ENCODE measurements around the gene ATP8B1. TPM values are rescaled to one million over a fixed set of nuclear protein-coding genes. Genes with fewer than 3 reads are reported as not detected.

Gene ATP8B1
- total RNA-seq, 8 experiments from 2014 or later: under 0.01 to 16.7 (median 0.81) TPM

DNA sequence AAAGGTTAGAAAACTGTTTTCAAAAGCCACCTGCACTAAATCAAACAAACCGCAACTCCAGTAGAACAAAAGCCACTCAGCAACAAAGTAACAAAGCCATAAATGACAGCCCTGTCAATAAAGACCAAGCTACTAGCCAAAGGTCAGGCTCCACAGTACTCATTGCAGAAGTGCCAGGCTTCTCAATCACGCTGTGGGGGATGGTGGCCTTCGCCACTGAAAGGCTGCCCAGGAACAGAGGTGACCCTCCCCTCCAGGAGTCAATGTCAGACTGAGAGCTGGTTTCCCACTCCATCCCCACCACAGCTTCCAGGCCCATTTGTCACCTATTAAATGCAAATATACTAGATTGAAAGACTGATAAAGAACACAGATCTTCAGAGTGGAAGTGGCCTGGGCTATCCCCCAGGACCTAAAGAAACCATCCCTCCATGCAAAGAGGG lies 5.9 kb downstream of the ATP8B1 start:
- Histone ChIP-seq H3K4me3 (no peak overlapping the region), H3K4me1 (replicated peaks in 1 of 2) (peaks cover 15 to 21% of the 10 kb centered on the region in 2 donors), H3K27ac (no peak overlapping the region)
- ATAC-seq (replicated peaks in 6 of 8): peak in 2 of 8 experiments; percentile 52 to 60
- in situ Hi-C loops (cut with MboI; ENCODE audit: low pct_unique_long_range_greater_than_20kb in 2 of 9, low sequenced_read_pairs in 9 of 9, unreplicated experiment in 9 of 9): no loop called here
- 20 to 100% (median 40%) methylated on average over 1 to 3 of the region's 3 CpGs; no CpG with 5 or more reads in 5 of the 10 experiments for WGBS, 10 experiments

DNA sequence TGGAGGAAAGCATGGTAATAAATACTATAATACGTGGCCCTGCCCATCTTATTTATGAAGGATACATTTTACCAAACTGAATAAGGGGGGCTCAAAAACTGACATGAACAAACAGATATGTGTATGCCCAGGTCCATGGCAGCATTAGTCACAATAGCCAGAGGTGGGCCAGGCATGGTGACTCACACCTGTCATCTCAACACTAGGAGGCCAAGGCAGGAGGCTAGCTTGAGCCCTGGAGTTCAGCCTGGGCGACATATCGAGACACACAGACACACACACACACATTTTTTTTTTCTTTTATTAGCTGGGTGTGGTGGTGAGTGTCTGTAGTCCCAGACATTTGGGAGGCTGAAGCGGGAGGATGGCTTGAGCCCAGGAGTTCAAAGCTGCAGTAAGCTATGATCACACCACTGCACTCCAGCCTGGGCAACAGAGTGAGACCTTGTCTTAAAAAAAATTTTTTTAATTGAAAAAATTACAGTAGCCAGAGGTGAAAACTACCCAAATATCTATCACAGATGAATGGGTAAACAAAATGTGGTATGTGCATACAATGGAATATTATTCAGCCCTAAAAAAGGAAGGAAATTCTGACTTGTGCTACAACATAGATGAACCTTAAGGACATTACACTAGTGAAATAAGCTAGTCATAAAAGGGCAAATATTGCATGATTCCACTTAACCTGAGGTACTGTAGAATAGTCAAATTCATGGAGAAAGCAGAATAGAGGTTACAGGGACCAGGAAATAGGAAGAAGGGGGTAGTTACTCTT lies 8.0 kb downstream of the ATP8B1 start:
- WGBS, 10 experiments: 57 to 100% (median 92%) methylated on average over 1 to 3 of the region's 4 CpGs; no CpG with 5 or more reads in 3 of the 10 experiments
- in situ Hi-C loops (cut with MboI; ENCODE audit: low pct_unique_long_range_greater_than_20kb in 2 of 9, low sequenced_read_pairs in 9 of 9, unreplicated experiment in 9 of 9): no loop called here
- Histone ChIP-seq H3K4me1 (replicated peaks in 1 of 2) (peaks cover 5 to 14% of the 10 kb centered on the region in 2 donors), H3K27ac (no peak overlapping the region), H3K4me3 (no peak overlapping the region)
- ATAC-seq (replicated peaks in 6 of 8): no peak

DNA sequence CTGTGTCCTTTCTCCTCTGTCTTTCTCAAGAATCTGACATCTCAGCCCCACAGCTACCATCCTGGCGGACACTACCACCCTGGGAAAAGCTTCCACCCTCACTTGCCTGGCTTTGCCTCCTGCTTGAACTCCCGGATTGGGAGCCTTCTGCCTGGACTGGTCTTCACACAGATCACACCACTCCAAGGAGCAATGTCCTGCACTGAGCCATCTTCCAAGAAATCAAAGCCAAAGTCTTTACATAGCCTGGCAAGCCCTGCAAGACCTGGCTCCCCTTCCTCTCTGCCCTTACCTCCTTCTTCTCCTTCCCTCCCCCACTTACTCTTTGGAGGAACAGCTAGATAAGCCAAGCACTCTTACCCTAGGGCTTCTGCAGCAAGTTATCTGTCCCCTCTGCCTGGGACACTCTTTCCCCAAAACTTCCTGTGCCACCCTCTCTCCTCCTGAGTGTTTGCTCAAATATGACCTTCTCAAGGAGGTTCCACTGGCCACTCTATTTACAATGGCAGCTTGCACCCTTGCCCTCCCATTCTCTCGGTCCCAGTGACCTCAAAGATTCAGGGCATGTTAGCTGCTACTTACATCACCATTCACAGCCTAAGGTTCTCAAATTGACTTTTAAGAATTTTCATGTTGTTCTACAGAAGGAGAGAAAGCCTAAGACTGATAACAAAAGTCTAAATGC lies 9.7 kb downstream of the ATP8B1 start:
- no peak for ATAC-seq (replicated peaks in 6 of 8)
- peaks cover 5 to 14% of the 10 kb centered on the region in 2 donors for H3K4me1 ChIP-seq (replicated peaks in 1 of 2)
- in situ Hi-C loops (cut with MboI; ENCODE audit: low pct_unique_long_range_greater_than_20kb in 2 of 9, low sequenced_read_pairs in 9 of 9, unreplicated experiment in 9 of 9): no loop called here
- 60 to 100% (median 77%) methylated on average over 1 to 3 of the region's 3 CpGs; no CpG with 5 or more reads in 3 of the 10 experiments for WGBS, 10 experiments
- no peak overlapping the region for H3K4me3 ChIP-seq
- no peak overlapping the region for H3K27ac ChIP-seq

DNA sequence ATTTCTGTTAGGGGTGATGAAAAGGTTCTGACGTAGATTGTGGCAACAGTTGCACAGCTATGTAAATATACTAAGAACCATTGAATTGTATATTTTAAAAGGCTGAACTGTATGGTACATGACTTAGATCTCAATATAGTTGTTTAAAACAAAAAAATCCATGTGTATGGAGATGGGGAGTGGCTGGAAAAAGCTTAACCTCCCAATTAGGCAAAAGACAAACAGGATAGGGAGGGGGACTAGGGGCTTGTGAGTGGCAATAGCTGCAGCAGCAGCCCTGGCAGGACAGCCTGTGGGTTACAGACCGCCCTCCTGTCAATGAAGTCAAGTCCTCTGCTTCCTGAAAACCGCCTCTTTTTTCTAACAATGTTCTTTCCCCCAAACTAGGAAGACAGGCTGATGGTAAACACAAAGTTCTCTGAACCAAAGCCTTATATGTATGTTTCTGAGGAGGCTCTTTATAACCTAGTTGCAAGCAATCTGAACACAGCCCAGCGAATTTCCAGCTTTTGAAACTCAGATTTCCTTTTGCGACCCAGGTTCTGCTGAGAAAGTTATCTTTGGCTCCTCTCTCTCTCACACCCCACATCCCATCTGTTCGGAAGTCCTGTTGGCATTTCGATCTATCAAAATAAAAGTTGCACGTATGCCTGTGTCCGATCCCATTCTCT lies 10.3 kb downstream of the ATP8B1 start:
- in situ Hi-C loops (cut with MboI; ENCODE audit: low pct_unique_long_range_greater_than_20kb in 2 of 9, low sequenced_read_pairs in 9 of 9, unreplicated experiment in 9 of 9): no loop called here
- no peak overlapping the region for H3K4me3 ChIP-seq
- ATAC-seq (replicated peaks in 6 of 8): peak in 1 of 8 experiments; percentile 83
- H3K27ac ChIP-seq: no peak overlapping the region
- WGBS, 10 experiments: 20 to 100% (median 76%) methylated on average over 1 to 8 of the region's 9 CpGs; no CpG with 5 or more reads in 1 of the 10 experiments
- H3K4me1 ChIP-seq (replicated peaks in 1 of 2): peaks cover 5 to 13% of the 10 kb centered on the region in 2 donors

DNA sequence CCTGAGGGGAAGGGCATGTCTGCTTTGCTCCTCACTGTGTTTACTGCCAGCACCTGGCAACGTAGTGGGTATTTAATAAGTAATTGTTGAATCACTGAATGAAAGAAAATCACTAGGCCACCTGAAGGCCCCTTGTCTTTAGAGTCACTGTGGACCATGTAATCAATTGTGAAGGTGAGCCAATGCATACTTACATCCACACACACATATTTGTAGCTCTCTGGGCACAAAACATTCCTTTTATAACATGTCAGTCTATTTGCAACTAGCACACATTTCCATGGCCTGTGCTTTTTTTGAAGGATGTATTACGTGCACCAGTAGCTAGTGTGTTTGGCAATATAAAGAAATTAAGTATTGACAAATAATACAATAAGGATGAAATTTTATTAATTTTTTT lies 11.2 kb downstream of the ATP8B1 start:
- Histone ChIP-seq H3K4me1 (replicated peaks in 1 of 2) (peaks cover under 1 to 4% of the 10 kb centered on the region in 2 donors), H3K27ac (no peak overlapping the region), H3K4me3 (no peak overlapping the region)
- WGBS, 10 experiments: 33 to 100% (median 78%) methylated on average over 1 to 2 of the region's 2 CpGs; no CpG with 5 or more reads in 3 of the 10 experiments
- no peak for ATAC-seq (replicated peaks in 6 of 8)
- in situ Hi-C loops (cut with MboI; ENCODE audit: low pct_unique_long_range_greater_than_20kb in 2 of 9, low sequenced_read_pairs in 9 of 9, unreplicated experiment in 9 of 9): no loop called here

DNA sequence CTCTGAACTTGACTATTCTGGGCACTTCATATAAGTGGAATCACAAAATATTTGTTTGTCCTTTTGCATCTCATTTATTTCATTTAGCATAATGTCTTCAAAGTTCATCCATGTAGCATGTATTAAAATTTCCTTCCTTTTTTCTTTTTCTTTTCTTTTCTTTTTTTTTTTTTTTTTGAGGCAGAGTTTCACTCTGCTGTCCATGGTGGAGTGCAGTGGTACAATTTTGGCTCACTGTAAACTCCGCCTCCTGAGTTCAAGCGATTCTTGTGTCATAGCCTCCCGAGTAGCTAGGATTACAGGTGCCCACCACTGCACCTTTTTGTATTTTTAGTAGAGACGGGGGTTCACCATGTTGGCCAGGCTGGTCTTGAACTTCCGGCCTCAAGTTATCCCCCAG lies 11.9 kb downstream of the ATP8B1 start:
- WGBS, 10 experiments: 54 to 100% (median 88%) methylated on average over 1 to 5 of the region's 5 CpGs; no CpG with 5 or more reads in 2 of the 10 experiments
- H3K27ac ChIP-seq: no peak overlapping the region
- no peaks in the 10 kb centered on the region for H3K4me1 ChIP-seq (replicated peaks in 1 of 2)
- ATAC-seq (replicated peaks in 6 of 8): no peak
- in situ Hi-C loops (cut with MboI; ENCODE audit: low pct_unique_long_range_greater_than_20kb in 2 of 9, low sequenced_read_pairs in 9 of 9, unreplicated experiment in 9 of 9): no loop called here
- no peak overlapping the region for H3K4me3 ChIP-seq

DNA sequence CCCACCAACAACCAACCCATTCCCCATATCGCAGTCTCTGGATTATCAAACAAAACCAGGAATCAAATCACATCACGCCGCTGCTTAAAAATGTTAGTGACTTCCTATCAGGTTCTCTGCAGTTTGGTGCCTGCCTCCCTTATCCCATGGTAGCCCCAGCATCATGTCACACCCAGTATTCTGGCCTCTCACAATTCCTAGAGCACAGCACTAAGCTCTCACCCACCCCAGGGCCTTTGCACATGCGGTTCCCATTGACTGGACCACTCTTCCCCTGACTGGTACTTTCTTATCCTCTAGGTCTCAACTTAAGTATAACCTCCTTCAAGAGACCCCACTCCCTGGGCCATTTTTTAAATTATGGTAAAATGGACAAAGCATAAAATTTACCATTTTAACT lies 12.8 kb downstream of the ATP8B1 start:
- 80 to 100% (median 100%) methylated on average over 1 to 3 of the region's 4 CpGs; no CpG with 5 or more reads in 5 of the 10 experiments for WGBS, 10 experiments
- Histone ChIP-seq H3K4me3 (no peak overlapping the region), H3K27ac (no peak overlapping the region), H3K4me1 (replicated peaks in 1 of 2) (no peaks in the 10 kb centered on the region)
- no peak for ATAC-seq (replicated peaks in 6 of 8)
- in situ Hi-C loops (cut with MboI; ENCODE audit: low pct_unique_long_range_greater_than_20kb in 2 of 9, low sequenced_read_pairs in 9 of 9, unreplicated experiment in 9 of 9): no loop called here

DNA sequence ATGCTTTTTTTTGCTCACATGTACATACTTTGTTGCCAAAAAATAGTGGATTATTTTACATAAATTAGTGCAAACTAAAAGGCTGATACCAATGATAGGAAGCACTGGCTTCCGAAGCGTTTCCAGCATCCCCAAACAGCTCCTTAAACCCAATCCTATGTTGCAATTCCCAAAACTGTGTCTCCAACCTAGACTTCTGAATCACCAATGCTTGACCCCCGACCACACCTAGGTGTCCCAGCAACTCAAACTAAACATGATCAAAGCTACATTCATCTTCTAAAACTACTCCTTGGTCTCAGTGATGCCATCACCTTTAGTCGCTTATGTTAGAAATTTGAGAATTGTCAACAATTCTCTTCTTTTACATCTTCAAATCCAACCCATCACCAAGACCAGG lies 13.4 kb downstream of the ATP8B1 start:
- WGBS, 10 experiments: 87 to 100% (median 95%) methylated on average over 2 to 4 of the region's 4 CpGs; no CpG with 5 or more reads in 1 of the 10 experiments
- Histone ChIP-seq H3K4me3 (no peak overlapping the region), H3K27ac (no peak overlapping the region)

DNA sequence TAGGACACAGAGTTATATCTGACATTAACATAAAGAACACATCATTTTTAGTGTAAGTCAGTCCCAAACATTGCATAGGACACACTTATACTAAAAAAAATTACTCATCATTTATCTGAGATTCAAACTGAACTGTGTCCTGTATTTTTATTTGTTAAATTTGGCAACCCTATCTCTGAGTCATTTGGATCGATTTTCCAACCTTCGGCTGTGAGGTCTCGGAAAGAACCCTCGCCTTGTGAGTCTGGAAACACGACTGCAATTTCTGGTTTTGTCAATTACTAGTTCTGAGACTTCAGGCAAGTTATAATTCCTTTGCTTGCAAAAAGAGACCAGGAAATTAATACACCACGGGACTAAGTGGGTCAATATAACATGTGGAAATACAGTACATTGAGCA lies 14.0 kb downstream of the ATP8B1 start:
- peak in 3 of 8 experiments; percentile 14 to 61 (median 52) for ATAC-seq (replicated peaks in 6 of 8)
- Histone ChIP-seq H3K4me3 (no peak overlapping the region), H3K27ac (no peak overlapping the region)

More for the DNA sequence above, 13.4 kb downstream of the ATP8B1 start:
- H3K4me1 ChIP-seq (replicated peaks in 1 of 2): no peaks in the 10 kb centered on the region
- in situ Hi-C loops (cut with MboI; ENCODE audit: low pct_unique_long_range_greater_than_20kb in 2 of 9, low sequenced_read_pairs in 9 of 9, unreplicated experiment in 9 of 9): no loop called here
- peak in 1 of 8 experiments; percentile 11 for ATAC-seq (replicated peaks in 6 of 8)

DNA sequence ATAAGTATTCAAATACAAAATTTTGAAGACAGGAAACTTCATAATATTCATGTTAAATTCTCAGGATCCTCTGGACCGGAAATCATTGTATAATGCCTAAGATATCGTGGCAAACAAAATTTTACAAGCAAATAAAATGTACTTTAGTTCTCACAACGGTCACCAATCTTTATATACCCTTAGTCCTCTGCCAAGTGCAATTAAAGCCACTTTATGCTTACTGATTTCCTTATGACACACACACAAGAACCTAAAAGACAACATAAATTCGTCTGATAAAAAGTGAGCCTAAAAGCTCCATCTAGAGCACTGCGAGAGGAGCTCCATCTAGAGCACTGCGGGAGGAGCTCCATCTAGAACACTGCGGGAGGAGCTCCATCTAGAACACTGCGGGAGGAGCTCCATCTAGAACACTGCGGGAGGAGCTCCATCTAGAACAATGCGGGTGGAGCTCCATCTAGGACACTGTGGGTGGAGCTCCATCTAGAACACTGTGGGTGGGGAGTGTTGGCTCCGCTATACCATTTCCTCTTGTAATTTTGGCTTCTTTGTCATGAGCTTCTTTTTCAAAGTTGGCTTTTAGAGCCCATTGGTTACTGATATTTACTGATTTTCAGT lies 15.9 kb downstream of the ATP8B1 start:
- ATAC-seq (replicated peaks in 6 of 8): no peak
- Histone ChIP-seq H3K27ac (no peak overlapping the region), H3K4me1 (replicated peaks in 1 of 2) (no peaks in the 10 kb centered on the region), H3K4me3 (no peak overlapping the region)
- 63 to 100% (median 93%) methylated on average over 2 to 10 of the region's 11 CpGs; no CpG with 5 or more reads in 1 of the 10 experiments for WGBS, 10 experiments
- in situ Hi-C loops (cut with MboI; ENCODE audit: low pct_unique_long_range_greater_than_20kb in 2 of 9, low sequenced_read_pairs in 9 of 9, unreplicated experiment in 9 of 9): no loop called here

More for the DNA sequence above, 14.0 kb downstream of the ATP8B1 start:
- 0 to 93% (median 80%) methylated on average over 2 to 6 of the region's 6 CpGs; no CpG with 5 or more reads in 1 of the 10 experiments for WGBS, 10 experiments
- no peaks in the 10 kb centered on the region for H3K4me1 ChIP-seq (replicated peaks in 1 of 2)
- in situ Hi-C loops (cut with MboI; ENCODE audit: low pct_unique_long_range_greater_than_20kb in 2 of 9, low sequenced_read_pairs in 9 of 9, unreplicated experiment in 9 of 9): no loop called here

DNA sequence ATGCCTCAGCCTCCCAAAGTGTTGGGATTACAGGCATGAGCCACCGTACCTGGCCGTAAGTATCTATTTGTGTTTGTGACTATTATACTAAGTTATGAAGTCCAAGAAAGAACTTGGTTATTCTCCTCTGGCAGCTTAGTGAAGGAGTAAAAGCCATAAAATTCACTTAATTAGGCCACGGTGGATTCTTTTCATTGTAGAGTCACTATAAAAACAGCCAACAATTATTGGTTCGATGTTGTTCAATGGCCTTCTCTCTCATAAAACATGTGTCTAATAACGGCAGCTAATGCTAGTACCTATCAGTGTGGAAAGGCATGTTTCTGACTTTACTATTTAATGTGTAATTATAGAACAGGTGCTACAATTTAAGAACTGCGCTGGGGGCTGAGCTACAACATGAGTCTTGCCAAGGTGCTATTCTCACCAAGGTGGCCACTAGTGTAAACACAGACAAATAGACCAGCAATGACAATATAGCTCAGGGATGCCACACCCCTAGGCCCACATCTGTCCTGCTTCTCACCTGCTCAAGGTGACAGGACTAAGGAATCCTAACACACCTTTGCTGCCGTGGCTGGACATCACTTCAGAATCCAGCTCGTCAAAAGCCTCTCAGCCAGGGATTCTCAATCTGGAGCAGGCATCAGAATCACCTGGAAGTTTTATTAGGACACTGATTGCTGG lies 17.2 kb downstream of the ATP8B1 start:
- H3K4me3 ChIP-seq: no peak overlapping the region
- ATAC-seq (replicated peaks in 6 of 8): no peak
- 68 to 100% (median 92%) methylated on average over 2 to 7 of the region's 8 CpGs for WGBS, 10 experiments
- no peaks in the 10 kb centered on the region for H3K4me1 ChIP-seq (replicated peaks in 1 of 2)
- no peak overlapping the region for H3K27ac ChIP-seq
- in situ Hi-C loops (cut with MboI; ENCODE audit: low pct_unique_long_range_greater_than_20kb in 2 of 9, low sequenced_read_pairs in 9 of 9, unreplicated experiment in 9 of 9): no loop called here

DNA sequence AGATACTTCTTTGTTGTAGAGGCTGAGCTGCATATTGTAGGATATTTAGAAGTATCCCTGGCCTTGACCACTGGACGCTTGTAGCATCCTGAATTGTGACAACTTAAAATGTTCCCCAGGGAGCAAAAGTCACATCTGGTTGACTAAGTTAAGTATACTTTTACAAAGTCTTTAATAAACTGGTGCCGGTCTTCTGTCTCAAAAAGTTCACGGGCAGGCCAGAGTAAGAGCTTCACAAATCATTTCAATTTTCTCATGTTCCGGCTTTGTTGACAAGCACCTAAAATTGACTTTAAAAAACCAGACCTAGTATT lies 18.4 kb downstream of the ATP8B1 start:
- H3K4me1 ChIP-seq (replicated peaks in 1 of 2): no peaks in the 10 kb centered on the region
- 50 to 100% (median 91%) methylated on average over 1 to 4 of the region's 4 CpGs; no CpG with 5 or more reads in 3 of the 10 experiments for WGBS, 10 experiments
- no peak overlapping the region for H3K4me3 ChIP-seq
- no peak overlapping the region for H3K27ac ChIP-seq
- no peak for ATAC-seq (replicated peaks in 6 of 8)
- in situ Hi-C loops (cut with MboI; ENCODE audit: low pct_unique_long_range_greater_than_20kb in 2 of 9, low sequenced_read_pairs in 9 of 9, unreplicated experiment in 9 of 9): no loop called here

Measured in motor neuron (in vitro differentiated cells).